ENCODE results near the gene LMX1A. TPM values are rescaled to one million over a fixed set of nuclear protein-coding genes. Genes with fewer than 3 reads are reported as not detected.
A peak's percentile ranks its signal among the peaks of the same experiment; 100 is the strongest.

LMX1A gene
- total RNA-seq, 1 donor from 2014 or later = 0.04 TPM

GRCh38 chr1:165367375-165367993, 11.0 kb upstream of the LMX1A start:
- ATAC-seq = no peak

GRCh38 chr1:165365341-165365740, 8.8 kb upstream of the LMX1A start:
- peak; percentile 70 for ATAC-seq

- peak; percentile 96 for ATAC-seq
Observed at GRCh38 chr1:165364568-165365133, 8.1 kb upstream of the LMX1A start.

- no peak for ATAC-seq
Observed at GRCh38 chr1:165356876-165357275, 361 bp upstream of the LMX1A start.

- no peak for ATAC-seq
Observed at GRCh38 chr1:165355139-165355976, 1.2 kb downstream of the LMX1A start.

GRCh38 chr1:165354739-165355138, 1.8 kb downstream of the LMX1A start:
- ATAC-seq = no peak

GRCh38 chr1:165353731-165354671, 2.5 kb downstream of the LMX1A start:
- ATAC-seq = no peak

GRCh38 chr1:165352442-165353293, 3.8 kb downstream of the LMX1A start:
- ATAC-seq = no peak

GRCh38 chr1:165351863-165352441, 4.6 kb downstream of the LMX1A start:
- ATAC-seq = no peak

- ATAC-seq = no peak
Observed at GRCh38 chr1:165350840-165351239, 5.7 kb downstream of the LMX1A start.

- ATAC-seq = no peak
Observed at GRCh38 chr1:165345502-165345901, 11.0 kb downstream of the LMX1A start.

GRCh38 chr1:165344736-165345135, 11.8 kb downstream of the LMX1A start:
- ATAC-seq = no peak

GRCh38 chr1:165344198-165344597, 12.3 kb downstream of the LMX1A start:
- ATAC-seq = no peak

GRCh38 chr1:165342587-165342986, 13.9 kb downstream of the LMX1A start:
- peak; percentile 80 for ATAC-seq

- ATAC-seq = no peak
Observed at GRCh38 chr1:165342168-165342567, 14.3 kb downstream of the LMX1A start.

- ATAC-seq = no peak
Observed at GRCh38 chr1:165339164-165339563, 17.4 kb downstream of the LMX1A start.

- ATAC-seq = peak; percentile 86
Observed at GRCh38 chr1:165330483-165330882, 26.0 kb downstream of the LMX1A start.

GRCh38 chr1:165329104-165329503, 27.4 kb downstream of the LMX1A start:
- ATAC-seq = no peak

GRCh38 chr1:165328136-165328535, 28.4 kb downstream of the LMX1A start:
- no peak for ATAC-seq

GRCh38 chr1:165327538-165327937, 29.0 kb downstream of the LMX1A start:
- ATAC-seq = no peak
